Caco-2 (cell line): ENCODE data around the gene ALAD. TPM values are rescaled to one million over a fixed set of nuclear protein-coding genes. Genes with fewer than 3 reads are reported as not detected.
A peak's percentile ranks its signal among the peaks of the same experiment; 100 is the strongest.

Source experiments
- BruUV-seq: library from RNA; stranded (reverse); fragments of 400-500 nt; replicated peaks from 2 replicates; lab custom pipeline; 2021; lab: Mats Ljungman, UMichigan
- CTCF ChIA-PET: fragments of 300-600 bp; sonication (Branson Sonifier 250); formaldehyde crosslinking; loops from one replicate; lab custom pipeline; 2022; ENCODE audit warnings: antibody characterized with exemption; lab: Charles Lee
- POLR2A ChIA-PET: fragments of 300-600 bp; sonication (Branson Sonifier 250); formaldehyde crosslinking; loops from one replicate; lab custom pipeline; 2022; ENCODE audit warnings: antibody characterized with exemption; lab: Charles Lee
- DNase-seq, 2 experiments: peaks; one replicate each; pipeline versions ENCODE4 v3.0.0 to v3.0.0-alpha.2; 2020 to 2022
- H3K27me3 ChIP-seq: replicated peaks from 2 replicates; pipeline ENCODE4 v1.6.0; 2011; ENCODE audit warnings: low read length; ENCODE audit not compliant: control insufficient read depth, insufficient read depth
- H3K36me3 ChIP-seq: 2 replicates; pipeline ENCODE4 v1.5.1; 2011; ENCODE audit warnings: low read length; ENCODE audit not compliant: control insufficient read depth, insufficient read depth
- H3K4me1 ChIP-seq: fragments of 250-450 bp; sonication (Bioruptor Pico); 2 replicates; pipeline ENCODE4 v1.5.1; 2020; ENCODE audit warnings: mild to moderate bottlenecking
- H3K4me3 ChIP-seq: 2 replicates; pipeline ENCODE4 v1.5.1; 2011; ENCODE audit warnings: low read depth, mild to moderate bottlenecking, control low read depth, low read length
- H3K9me3 ChIP-seq: fragments of 250-450 bp; sonication (Bioruptor Pico); 2 replicates; pipeline ENCODE4 v1.5.1; 2020; ENCODE audit warnings: mild to moderate bottlenecking, moderate library complexity
- H3K27ac Mint-ChIP-seq: one replicate; pipeline ENCODE4 v1.8.0; 2022; ENCODE audit warnings: mixed read lengths; ENCODE audit not compliant: unreplicated experiment
- H3K27me3 Mint-ChIP-seq: one replicate; pipeline ENCODE4 v1.8.0; 2022; ENCODE audit warnings: mixed read lengths; ENCODE audit not compliant: insufficient read depth, unreplicated experiment
- H3K36me3 Mint-ChIP-seq: one replicate; pipeline ENCODE4 v1.8.0; 2022; ENCODE audit warnings: mild to moderate bottlenecking, mixed read lengths; ENCODE audit not compliant: insufficient read depth, unreplicated experiment
- H3K4me1 Mint-ChIP-seq: one replicate; pipeline ENCODE4 v1.8.0; 2022; ENCODE audit warnings: low read depth, mixed read lengths; ENCODE audit not compliant: unreplicated experiment
- H3K4me3 Mint-ChIP-seq: one replicate; pipeline ENCODE4 v1.8.0; 2022; ENCODE audit warnings: mild to moderate bottlenecking, moderate library complexity, mixed read lengths; ENCODE audit not compliant: unreplicated experiment
- H3K9me3 Mint-ChIP-seq: one replicate; pipeline ENCODE4 v1.8.0; 2022; ENCODE audit warnings: mixed read lengths; ENCODE audit not compliant: unreplicated experiment
- CTCF ChIP-seq, 2 experiments: fragments of 200-600 bp in 1 of 2; IDR thresholded peaks; 1 replicate in 1 of 2; 2 replicates in 1 of 2; pipeline versions ENCODE4 v1.5.1 to v1.8.0; 2011 to 2022; ENCODE audit warnings: antibody characterized with exemption in 1 of 2, control low read depth in 1 of 2, inconsistent platforms in 1 of 2, low read depth in 1 of 2, low read length in 1 of 2, mild to moderate bottlenecking in 1 of 2, moderate library complexity in 1 of 2; ENCODE audit not compliant: insufficient read depth in 1 of 2, severe bottlenecking in 1 of 2, unreplicated experiment in 1 of 2
- intact Hi-C: fragments of 100-400 bp; cut with micrococcal nuclease; formaldehyde crosslinking; loops from one replicate; pipeline ENCODE4 v1.10.0; 2022; ENCODE audit not compliant: unreplicated experiment
- total RNA-seq: library from RNA; stranded (reverse); gene quantifications from 2 replicates; pipeline ENCODE4 v1.2.3, GENCODE V29; 2022

ALAD gene
- total RNA-seq, 1 experiment from 2014 or later, result 48.8 TPM

DNA sequence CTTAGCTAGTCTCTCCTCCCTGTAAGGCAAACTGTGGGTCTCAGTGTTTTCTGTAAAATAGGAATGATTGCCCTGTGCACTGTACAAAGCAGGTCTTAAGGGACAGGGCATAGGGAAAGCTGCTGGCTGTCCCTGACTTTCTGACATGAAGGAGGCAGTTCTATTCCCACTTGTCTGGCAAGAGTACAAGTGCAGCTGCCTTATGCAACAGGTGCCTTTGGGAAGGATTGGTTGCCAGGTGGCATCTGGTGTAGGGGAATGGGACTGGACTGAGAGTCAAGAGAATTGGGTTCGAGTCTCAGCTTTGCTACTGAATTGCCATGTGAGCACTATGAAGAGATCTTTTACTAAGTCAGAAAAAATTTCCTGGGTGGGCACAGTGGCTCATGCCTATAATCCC lies 41.7 kb downstream of the ALAD start:
- H3K27me3 Mint-ChIP-seq, result no peaks in the 10 kb centered on the region
- no peak for TF ChIP-seq CTCF (IDR thresholded peaks at IDR 0.05; ENCODE audit: insufficient read depth in 1 of 2, low read depth in 1 of 2, low read length in 1 of 2, severe bottlenecking in 1 of 2, unreplicated experiment in 1 of 2)
- H3K4me3 Mint-ChIP-seq, result no peak overlapping the region
- intact Hi-C loops, result no loop called here
- H3K27ac Mint-ChIP-seq, result no peak overlapping the region
- H3K4me1 Mint-ChIP-seq, result no peaks in the 10 kb centered on the region
- H3K36me3 Mint-ChIP-seq, result no peaks in the 10 kb centered on the region
- Histone ChIP-seq H3K4me3 (no peak overlapping the region), H3K27me3 (no peaks in the 10 kb centered on the region), H3K36me3 (no peaks in the 10 kb centered on the region), H3K9me3 (no peaks in the 10 kb centered on the region), H3K4me1 (no peaks in the 10 kb centered on the region)
- no peaks in the 10 kb centered on the region for H3K9me3 Mint-ChIP-seq
- DNase-seq, result no peak
- CTCF ChIA-PET, result no interaction called here
- no TSS peak for BruUV-seq
- POLR2A ChIA-PET, result no interaction called here

DNA sequence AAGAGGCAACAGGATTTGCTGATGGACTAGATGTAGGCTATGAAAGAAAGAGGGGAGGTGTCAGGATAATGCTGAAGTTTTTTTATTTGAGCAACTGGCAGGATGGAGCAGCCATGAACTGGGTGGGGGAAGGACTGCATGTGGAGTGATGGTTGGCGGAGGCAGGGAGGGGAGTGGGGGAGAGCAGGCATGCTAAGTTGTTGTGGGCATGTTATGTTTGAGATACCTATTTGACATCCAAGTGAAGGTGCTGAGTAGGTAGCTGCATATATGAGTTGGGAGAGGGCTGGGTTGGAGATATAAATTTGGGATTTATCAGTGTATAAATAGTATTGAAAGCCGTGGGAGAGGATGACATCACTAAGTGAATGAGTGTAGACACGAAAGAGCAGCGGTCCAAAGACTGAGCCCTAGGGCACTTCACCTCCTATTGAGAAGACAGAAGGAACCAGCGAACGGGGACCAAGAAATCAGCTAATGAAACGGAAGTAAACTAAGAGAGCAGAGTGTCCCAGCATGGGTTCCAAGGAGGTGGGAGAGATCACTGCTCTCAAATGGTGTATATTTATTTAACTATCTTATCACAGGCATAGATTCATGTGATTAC lies 44.3 kb downstream of the ALAD start:
- Histone ChIP-seq H3K36me3 (no peaks in the 10 kb centered on the region), H3K4me1 (no peaks in the 10 kb centered on the region), H3K9me3 (no peaks in the 10 kb centered on the region), H3K4me3 (no peak overlapping the region), H3K27me3 (no peaks in the 10 kb centered on the region)
- BruUV-seq, result no TSS peak
- Mint-ChIP-seq H3K36me3 (no peaks in the 10 kb centered on the region), H3K9me3 (no peaks in the 10 kb centered on the region), H3K4me3 (no peak overlapping the region), H3K4me1 (no peaks in the 10 kb centered on the region), H3K27ac (no peak overlapping the region), H3K27me3 (no peaks in the 10 kb centered on the region)
- TF ChIP-seq CTCF (IDR thresholded peaks at IDR 0.05; ENCODE audit: insufficient read depth in 1 of 2, low read depth in 1 of 2, low read length in 1 of 2, severe bottlenecking in 1 of 2, unreplicated experiment in 1 of 2), result no peak
- intact Hi-C loops, result no loop called here
- ChIA-PET CTCF (no interaction called here), POLR2A (no interaction called here)
- DNase-seq, result no peak

DNA sequence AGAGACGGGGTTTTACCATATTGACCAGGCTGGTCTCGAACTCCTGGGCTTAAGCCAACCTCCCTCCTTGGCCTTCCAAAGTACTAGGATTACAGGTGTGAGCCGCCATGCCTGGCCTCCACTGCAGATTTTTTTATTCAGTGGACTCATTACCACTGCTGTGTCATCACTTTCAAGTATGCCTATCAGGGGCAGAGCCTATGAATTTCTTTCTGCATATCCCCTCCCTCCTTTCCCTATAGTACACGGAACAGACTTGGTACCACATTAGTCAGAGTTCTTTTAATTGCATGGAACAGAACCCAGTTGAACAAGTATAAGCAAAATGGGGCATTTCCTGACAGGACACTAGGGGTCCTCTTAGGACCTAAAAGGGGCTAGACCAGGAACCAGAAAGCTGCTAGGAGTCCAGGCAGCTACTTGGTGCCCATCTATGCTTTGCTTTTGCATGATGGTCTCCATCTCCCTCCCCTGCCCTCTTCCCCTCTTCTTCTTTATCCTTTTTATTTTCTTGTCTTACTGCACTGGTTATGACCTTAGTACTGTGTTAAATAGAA lies 46.0 kb downstream of the ALAD start:
- TF ChIP-seq CTCF (IDR thresholded peaks at IDR 0.05; ENCODE audit: insufficient read depth in 1 of 2, low read depth in 1 of 2, low read length in 1 of 2, severe bottlenecking in 1 of 2, unreplicated experiment in 1 of 2), result peak; percentile 43 to 46
- intact Hi-C loops, result loop anchor here (1.0 kb wide), 2 partner anchors 46 to 52 kb away; partner anchors contain the start of gene ALAD
- H3K27me3 Mint-ChIP-seq, result no peaks in the 10 kb centered on the region
- POLR2A ChIA-PET, result no interaction called here
- no peaks in the 10 kb centered on the region for H3K4me1 ChIP-seq
- CTCF ChIA-PET, result interaction anchor here (0.7 to 1.1 kb wide), 7 partner anchors 9 to 303 kb away, joined by 3 to 11 read pairs (median 3); partner anchors contain the start of genes ALAD, C9orf43 and POLE3
- H3K4me1 Mint-ChIP-seq, result peaks cover 4% of the 10 kb centered on the region
- H3K4me3 ChIP-seq, result no peak overlapping the region
- no peak overlapping the region for H3K4me3 Mint-ChIP-seq
- peak in 1 of 2 experiments; percentile 52 for DNase-seq
- H3K9me3 ChIP-seq, result no peaks in the 10 kb centered on the region
- H3K9me3 Mint-ChIP-seq, result no peaks in the 10 kb centered on the region
- no peaks in the 10 kb centered on the region for H3K36me3 Mint-ChIP-seq
- no peak overlapping the region for H3K27ac Mint-ChIP-seq
- H3K36me3 ChIP-seq, result no peaks in the 10 kb centered on the region
- BruUV-seq, result no TSS peak
- H3K27me3 ChIP-seq, result no peaks in the 10 kb centered on the region
